GM19328 (cell line): Measurements from ENCODE around the gene CHRNG.

Source experiments
- ATAC-seq: cut with Tn5 transposase; IDR thresholded peaks from one replicate; pipeline ENCODE4 v1.9.1; 2021; ENCODE audit warnings: mild to moderate bottlenecking, moderate library complexity; ENCODE audit not compliant: unreplicated experiment

Gene CHRNG

GRCh38 chr2:232539298-232540231, at the start of gene CHRNG:
CHRNG (plus strand) TSS chr2:232539692; CDS start chr2:232539748, 56 bp downstream.
- ATAC-seq: no peak

GRCh38 chr2:232490221-232491138, 49.0 kb upstream of the CHRNG start:
- no peak for ATAC-seq

GRCh38 chr2:232491139-232491780, 48.2 kb upstream of the CHRNG start:
- no peak for ATAC-seq

- ATAC-seq: no peak
Measured at GRCh38 chr2:232492236-232492848, 47.1 kb upstream of the CHRNG start.

- ATAC-seq: no peak
Measured at GRCh38 chr2:232492963-232493700, 46.4 kb upstream of the CHRNG start.

GRCh38 chr2:232493701-232494474, 45.6 kb upstream of the CHRNG start:
- no peak for ATAC-seq

GRCh38 chr2:232494542-232494941, 45.0 kb upstream of the CHRNG start:
- no peak for ATAC-seq

- ATAC-seq: no peak
Measured at GRCh38 chr2:232495292-232495691, 44.2 kb upstream of the CHRNG start.

GRCh38 chr2:232496501-232497270, 42.8 kb upstream of the CHRNG start:
- no peak for ATAC-seq

- ATAC-seq: no peak
Measured at GRCh38 chr2:232497348-232497747, 42.1 kb upstream of the CHRNG start.

GRCh38 chr2:232498452-232498851, 41.0 kb upstream of the CHRNG start:
- ATAC-seq: no peak

GRCh38 chr2:232501331-232501771, 38.1 kb upstream of the CHRNG start:
- no peak for ATAC-seq

- ATAC-seq: no peak
Measured at GRCh38 chr2:232501794-232502390, 37.6 kb upstream of the CHRNG start.

GRCh38 chr2:232502511-232502910, 37.0 kb upstream of the CHRNG start:
- ATAC-seq: no peak

- no peak for ATAC-seq
Measured at GRCh38 chr2:232502911-232503808, 36.3 kb upstream of the CHRNG start.

GRCh38 chr2:232503809-232504323, 35.6 kb upstream of the CHRNG start:
- ATAC-seq: no peak

- ATAC-seq: no peak
Measured at GRCh38 chr2:232504438-232504837, 35.1 kb upstream of the CHRNG start.
